HL-60 (cell line): ENCODE data around the gene C10orf71.

ENCODE experiments used
- DNase-seq, 2 experiments: peaks; one replicate each; pipeline ENCODE4 v3.0.0-alpha.2; 2010 to 2020; ENCODE audit warnings: low read depth in 1 of 2, low spot score in 1 of 2
- H3K27ac ChIP-seq: fragments of 250-450 bp; sonication (Bioruptor Pico); replicated peaks from 2 replicates; pipeline ENCODE4 v1.5.1; 2020; ENCODE audit warnings: mild to moderate bottlenecking, moderate library complexity
- H3K27me3 ChIP-seq: fragments of 250-450 bp; sonication (Bioruptor Pico); 2 replicates; pipeline ENCODE4 v1.5.1; 2021; ENCODE audit warnings: mild to moderate bottlenecking, moderate library complexity; ENCODE audit not compliant: insufficient read depth, poor library complexity, severe bottlenecking
- H3K4me3 ChIP-seq: replicated peaks from 2 replicates; pipeline ENCODE4 v1.5.1; 2011; ENCODE audit warnings: mild to moderate bottlenecking, control low read depth, low read length; ENCODE audit not compliant: insufficient read depth
- CTCF ChIP-seq: IDR thresholded peaks from one replicate; pipeline ENCODE4 v1.5.1; 2011; ENCODE audit warnings: low read length, control low read depth, inconsistent platforms; ENCODE audit not compliant: insufficient read depth
- GABPA ChIP-seq: IDR thresholded peaks from 2 replicates; pipeline ENCODE4 v1.6.1; 2012; ENCODE audit warnings: low read depth
- POLR2AphosphoS5 ChIP-seq: IDR thresholded peaks from 2 replicates; pipeline ENCODE4 v1.6.1; 2012; ENCODE audit warnings: low read depth
- REST ChIP-seq: IDR thresholded peaks from 2 replicates; pipeline ENCODE4 v1.6.1; 2012; ENCODE audit warnings: low read depth; ENCODE audit not compliant: insufficient replicate concordance
- SPI1 ChIP-seq: IDR thresholded peaks from 2 replicates; pipeline ENCODE4 v1.6.1; 2012; ENCODE audit warnings: low read depth, mild to moderate bottlenecking, borderline replicate concordance

C10orf71 gene

DNA sequence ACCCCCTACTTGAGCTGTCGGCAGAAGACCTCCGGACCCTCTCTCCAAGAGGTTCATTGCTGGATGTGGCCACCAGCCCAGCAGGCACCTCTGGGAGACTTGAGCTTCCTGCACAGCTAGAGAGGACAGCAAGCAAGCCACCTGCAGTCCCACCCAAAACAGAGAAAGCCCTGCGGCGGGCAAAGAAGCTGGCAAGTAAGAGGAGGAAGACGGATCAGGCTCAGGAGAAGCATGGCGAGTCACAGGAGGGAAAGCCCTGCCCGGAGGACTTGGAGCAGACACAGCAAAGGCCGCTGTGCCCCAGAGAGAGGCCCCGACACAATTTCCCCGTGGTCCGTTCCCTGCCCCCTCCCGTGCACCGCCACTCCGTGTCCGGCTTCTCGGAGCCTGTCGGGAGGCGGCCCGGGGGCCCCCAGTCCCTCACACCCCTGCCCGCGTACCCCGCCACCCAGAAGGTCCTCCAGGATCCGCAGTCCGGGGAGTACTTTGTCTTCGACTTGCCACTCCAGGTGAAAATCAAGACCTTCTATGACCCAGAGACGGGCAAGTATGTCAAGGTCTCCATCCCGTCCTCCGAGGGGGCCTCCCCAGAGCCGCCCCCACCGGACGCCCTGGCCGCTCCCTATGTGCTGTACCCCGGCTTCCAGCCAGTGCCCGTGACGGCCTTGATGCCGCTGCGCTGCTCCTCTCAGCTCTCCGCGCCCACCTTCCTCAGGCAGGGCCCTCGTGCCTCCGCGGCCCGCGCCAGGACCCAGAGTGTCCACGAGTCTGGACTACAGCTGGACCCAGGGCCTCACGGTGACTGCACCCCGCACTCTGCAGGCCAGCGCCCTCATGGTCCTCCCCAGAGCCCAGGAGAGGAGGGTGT lies 27.2 kb downstream of the C10orf71 start:
- TF ChIP-seq SPI1, result no peak
- no peak for TF ChIP-seq POLR2AphosphoS5
- TF ChIP-seq CTCF, result no peak
- TF ChIP-seq GABPA, result no peak
- no peak for TF ChIP-seq REST
- H3K27ac ChIP-seq, result no peak overlapping the region
- H3K4me3 ChIP-seq, result no peak overlapping the region
- DNase-seq, result no peak
- H3K27me3 ChIP-seq, result no peaks in the 10 kb centered on the region

- TF ChIP-seq SPI1, result no peak
- TF ChIP-seq REST, result no peak
- TF ChIP-seq CTCF, result no peak
- no peak for TF ChIP-seq GABPA
- TF ChIP-seq POLR2AphosphoS5, result no peak
- no peak for DNase-seq
- Histone ChIP-seq H3K27me3 (no peaks in the 10 kb centered on the region), H3K4me3 (no peak overlapping the region), H3K27ac (no peak overlapping the region)
Observed at GRCh38 chr10:49327036-49327813, 28.3 kb downstream of the C10orf71 start.

GRCh38 chr10:49328401-49329145 lies 29.6 kb downstream of the C10orf71 start:
- Histone ChIP-seq H3K27me3 (no peaks in the 10 kb centered on the region), H3K27ac (no peak overlapping the region), H3K4me3 (no peak overlapping the region)
- TF ChIP-seq GABPA (no peak), REST (no peak), SPI1 (no peak), CTCF (no peak), POLR2AphosphoS5 (no peak)
- no peak for DNase-seq
